Caki2 (cell line): ENCODE measurements around the gene RHOJ. TPM values are rescaled to one million over a fixed set of nuclear protein-coding genes. Genes with fewer than 3 reads are reported as not detected.
"Not testable (repeated sequence)": the region's sequence is repeated elsewhere in the genome, so short reads cannot be mapped to it uniquely, and the experiment has no call there.

Experiments
- DNase-seq: peaks from one replicate; pipeline ENCODE4 v3.0.0-alpha.2; 2015; ENCODE audit warnings: low read depth
- in situ Hi-C: cut with HindIII; loops from 2 replicates; pipeline ENCODE4 v1.10.0; 2016; ENCODE audit warnings: low sequenced_read_pairs, low pct_unique_long_range_greater_than_20kb, mixed read lengths
- total RNA-seq: library from RNA; depleted of rRNA; stranded (reverse); fragments of >200 nt; shearing (Covaris generic); gene quantifications from 2 replicates; pipeline ENCODE4 v1.2.3, GENCODE V29; 2014; ENCODE audit warnings: low replicate concordance

RHOJ gene
- total RNA-seq, 1 experiment from 2014 or later = not detected

DNA sequence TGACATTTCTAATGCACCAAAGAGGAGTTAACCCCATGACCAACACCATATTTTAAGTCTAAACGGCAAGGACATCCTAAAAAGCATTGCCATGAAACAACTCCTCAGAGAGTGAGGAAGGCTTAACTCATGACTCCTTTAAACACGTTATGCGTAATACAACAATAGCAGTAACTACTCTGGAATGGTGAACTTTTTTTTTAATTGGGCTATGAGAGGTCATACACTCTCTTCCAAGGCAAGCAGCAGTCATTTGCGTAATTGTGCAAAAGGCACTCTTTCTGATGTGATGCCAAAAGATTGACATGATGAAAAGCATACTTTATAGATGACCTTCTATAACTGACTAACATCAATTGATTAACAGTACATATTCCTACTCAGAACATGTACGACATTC is 39.4 kb downstream of the RHOJ start:
- DNase-seq = no peak
- in situ Hi-C loops = no loop called here

GRCh38 chr14:63245893-63246292 is 41.6 kb downstream of the RHOJ start:
- no peak for DNase-seq
- in situ Hi-C loops = no loop called here

- in situ Hi-C loops = no loop called here
- no peak for DNase-seq
These were observed 44.0 kb downstream of the RHOJ start for GRCh38 chr14:63248211-63248610.

- in situ Hi-C loops = no loop called here
These were observed 44.8 kb downstream of the RHOJ start for GRCh38 chr14:63249092-63249491.

DNA sequence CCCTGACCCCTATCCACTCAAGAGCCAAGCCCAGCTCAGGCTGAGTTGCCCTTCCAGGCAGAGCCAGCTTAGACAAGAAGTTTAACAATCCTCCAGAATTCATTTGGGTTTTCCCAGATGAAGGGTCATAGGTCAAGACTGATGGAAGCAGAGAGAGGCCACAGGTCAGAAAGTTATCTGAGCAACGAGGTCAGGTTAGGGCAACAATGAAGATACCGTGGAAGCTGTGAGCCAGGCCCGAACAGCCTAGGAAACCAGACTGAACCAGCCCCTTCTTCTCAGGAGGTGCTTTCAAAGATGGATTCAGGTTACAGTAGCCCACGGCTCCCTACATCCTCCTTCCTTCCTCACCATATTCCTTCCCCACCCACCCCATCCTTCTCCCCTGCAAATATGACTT is 53.1 kb downstream of the RHOJ start:
- in situ Hi-C loops = no loop called here
- DNase-seq = no peak

More at GRCh38 chr14:63249092-63249491, 44.8 kb downstream of the RHOJ start:
- DNase-seq = no peak

DNA sequence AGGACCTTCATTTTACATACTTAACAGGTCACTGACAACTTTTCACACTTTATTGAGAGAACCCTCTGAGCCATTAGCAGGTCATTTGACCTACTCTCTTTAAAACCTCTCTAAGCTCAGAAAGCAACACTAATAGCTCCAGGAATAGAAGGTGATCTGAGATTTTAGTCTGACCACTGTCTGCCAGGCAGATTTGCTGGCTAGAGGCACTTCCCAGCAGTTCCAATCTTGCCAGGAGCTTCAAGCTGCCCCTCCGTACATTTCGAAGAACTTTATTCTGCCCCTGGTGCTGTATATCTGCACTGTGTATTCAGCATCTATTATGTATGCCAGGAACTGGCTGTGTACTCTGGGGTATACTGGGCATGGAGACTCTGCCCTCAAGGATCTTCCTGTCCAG is 58.2 kb downstream of the RHOJ start:
- DNase-seq = no peak
- in situ Hi-C loops = no loop called here

DNA sequence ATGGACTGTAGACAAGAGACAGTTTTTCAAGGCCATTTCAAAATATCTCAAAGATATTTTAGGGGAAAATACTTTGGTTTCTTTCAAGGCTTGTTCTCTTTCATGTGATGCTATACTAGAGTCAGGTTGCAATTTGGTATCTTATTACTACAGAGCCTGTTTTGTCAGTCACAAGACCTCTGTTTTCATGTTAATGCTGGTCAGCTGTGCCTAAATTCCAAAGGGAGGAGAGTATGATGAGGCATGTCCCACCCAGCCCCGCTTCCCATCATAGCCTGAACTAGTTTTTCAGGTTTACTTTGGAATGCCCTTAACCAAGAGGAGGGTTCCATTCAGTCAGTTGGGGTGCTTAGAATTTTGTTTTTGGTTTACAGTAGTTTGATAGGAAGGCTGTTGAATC is 61.9 kb downstream of the RHOJ start:
- in situ Hi-C loops = no loop called here
- no peak for DNase-seq

DNA sequence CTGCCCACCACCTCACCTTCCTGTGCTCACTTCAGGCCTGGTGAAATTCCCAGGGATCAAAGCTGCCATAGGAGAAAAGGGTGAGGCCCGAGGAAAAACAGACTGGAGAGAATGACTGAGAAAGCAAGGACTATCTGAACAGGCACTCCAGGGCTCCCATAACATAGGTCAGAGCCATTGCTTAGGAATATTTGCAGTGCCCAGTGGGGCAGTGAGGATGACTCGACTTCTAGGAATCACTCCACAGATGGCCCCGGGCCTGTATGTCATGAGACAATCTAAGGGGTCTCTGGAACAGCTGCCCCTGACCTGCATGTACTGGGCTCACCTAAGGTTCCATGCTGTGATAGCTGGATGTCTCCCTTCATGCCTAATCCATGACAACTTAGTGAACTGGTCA is 62.9 kb downstream of the RHOJ start:
- in situ Hi-C loops = no loop called here
- DNase-seq = no peak

GRCh38 chr14:63268771-63269170 is 64.5 kb downstream of the RHOJ start:
- in situ Hi-C loops = no loop called here
- no peak for DNase-seq

DNA sequence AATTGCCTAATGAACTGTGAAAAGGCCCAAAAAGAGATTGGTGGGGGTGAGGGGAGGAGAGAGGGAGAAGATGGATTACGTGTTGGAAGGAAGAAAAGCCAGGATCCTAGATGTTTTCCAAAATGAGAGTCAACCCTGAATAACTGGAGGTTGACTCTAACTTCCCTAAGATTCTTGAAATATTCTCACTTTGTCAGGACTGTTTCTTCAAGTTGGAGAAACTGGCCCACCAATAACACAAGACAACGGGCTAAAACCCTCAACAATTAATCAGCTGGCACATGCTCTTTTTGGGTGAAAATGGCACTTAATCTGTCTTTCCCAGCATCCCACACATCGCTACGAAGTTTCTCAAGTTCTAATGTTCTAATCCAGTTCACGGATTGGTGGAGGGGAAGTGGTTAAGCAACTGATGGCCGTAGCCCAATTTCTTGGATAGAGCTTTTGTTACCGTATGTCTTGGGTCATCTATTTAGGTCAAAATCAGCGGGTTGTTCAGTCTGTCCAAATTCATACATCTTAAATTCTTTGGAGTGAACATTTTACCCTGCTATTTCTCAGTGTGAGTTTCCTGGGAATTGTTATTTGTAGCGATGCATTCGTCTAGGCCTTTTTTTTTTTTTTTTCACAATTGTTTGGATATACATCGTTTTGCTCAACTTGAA is 65.5 kb downstream of the RHOJ start:
- in situ Hi-C loops = no loop called here
- no peak for DNase-seq

DNA sequence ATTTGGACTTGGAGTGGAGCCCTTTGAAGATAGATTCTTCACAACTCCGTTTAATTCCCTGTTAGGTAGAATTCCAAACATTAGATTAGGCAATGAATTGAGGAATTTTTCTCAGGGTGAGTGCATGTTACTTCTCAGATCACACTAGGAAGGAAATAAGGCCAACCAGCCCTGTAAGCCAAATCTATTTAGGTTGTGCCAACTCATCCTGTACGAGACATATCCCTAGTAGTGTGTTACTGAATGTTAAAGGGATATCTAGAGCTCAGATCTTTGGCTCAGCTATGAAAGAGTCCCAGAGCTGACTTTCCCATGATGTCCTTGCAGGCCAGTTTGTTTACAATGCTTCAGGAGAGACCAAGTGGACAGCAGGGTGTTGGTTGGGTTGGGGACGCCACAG is 68.9 kb downstream of the RHOJ start:
- DNase-seq = no peak
- in situ Hi-C loops = no loop called here

GRCh38 chr14:63273717-63274655 is 69.7 kb downstream of the RHOJ start:
- in situ Hi-C loops = no loop called here
- DNase-seq = no peak

- in situ Hi-C loops = no loop called here
These were observed 71.4 kb downstream of the RHOJ start for GRCh38 chr14:63275611-63276010.

GRCh38 chr14:63276016-63276415 is 71.8 kb downstream of the RHOJ start:
- in situ Hi-C loops = no loop called here
- no peak for DNase-seq

More at GRCh38 chr14:63275611-63276010, 71.4 kb downstream of the RHOJ start:
- DNase-seq = no peak

GRCh38 chr14:63276492-63277342 is 72.5 kb downstream of the RHOJ start:
- peak; percentile 21 for DNase-seq
- in situ Hi-C loops = no loop called here

- no peak for DNase-seq
- in situ Hi-C loops = no loop called here
These were observed 73.4 kb downstream of the RHOJ start for GRCh38 chr14:63277591-63278183.

- DNase-seq, in situ Hi-C loops: not testable (repeated sequence)
These were observed 75.7 kb downstream of the RHOJ start for GRCh38 chr14:63279933-63280332.
